H1 (cell line): ENCODE data around the gene TMPRSS3.

Experiments used
- ASH2L ChIP-seq: fragments of 200-600, 300-600 bp; sonication (generic); IDR thresholded peaks from one replicate; pipeline ENCODE4 v1.7.1; 2017; ENCODE audit warnings: low read length
- CBX8 ChIP-seq: fragments of 300-800, 300-1000 bp; sonication (generic); IDR thresholded peaks from 2 replicates; pipeline ENCODE4 v1.7.1; 2016; ENCODE audit warnings: low read depth, low read length, borderline replicate concordance
- CTCF ChIP-seq, 3 experiments: IDR thresholded peaks; 1 replicate in 2 of 3; 2 replicates in 1 of 3; pipeline versions ENCODE4 v1.5.1 to v1.6.1; 2011; ENCODE audit warnings: low read length in 3 of 3, mild to moderate bottlenecking in 3 of 3, inconsistent platforms in 2 of 3, low read depth in 1 of 3, moderate library complexity in 1 of 3; ENCODE audit not compliant: insufficient read depth in 1 of 3; ENCODE audit errors: control extremely low read depth in 1 of 3
- EP300 ChIP-seq, 2 experiments: IDR thresholded peaks; 1 replicate in 1 of 2; 2 replicates in 1 of 2; pipeline ENCODE4 v1.6.1; 2011 to 2012; ENCODE audit warnings: low read depth in 2 of 2, low read length in 2 of 2, mild to moderate bottlenecking in 2 of 2, borderline replicate concordance in 1 of 2, inconsistent platforms in 1 of 2, moderate library complexity in 1 of 2
- EZH2 ChIP-seq: fragments of 200-600 bp; sonication (generic); IDR thresholded peaks from 2 replicates; pipeline ENCODE4 v1.7.1; 2012; ENCODE audit warnings: low read depth, mild to moderate bottlenecking, moderate library complexity, low read length, inconsistent platforms; ENCODE audit not compliant: severe bottlenecking
- GTF2F1 ChIP-seq: IDR thresholded peaks from 2 replicates; pipeline ENCODE4 v1.6.1; 2012; ENCODE audit warnings: low read depth, low read length, improper control_type of control experiment, borderline replicate concordance
- POLR2A ChIP-seq, 2 experiments: IDR thresholded peaks; 1 replicate in 1 of 2; 2 replicates in 1 of 2; pipeline ENCODE4 v1.6.1; 2011; ENCODE audit warnings: low read depth in 2 of 2, low read length in 2 of 2, mild to moderate bottlenecking in 2 of 2; ENCODE audit errors: control extremely low read depth in 1 of 2
- RNF2 ChIP-seq: fragments of 200-900, 300-1000 bp; sonication (generic); IDR thresholded peaks from 2 replicates; pipeline ENCODE4 v1.7.1; 2016; ENCODE audit warnings: borderline replicate concordance, low read depth, mild to moderate bottlenecking, antibody characterized with exemption, low read length; ENCODE audit not compliant: poor library complexity, severe bottlenecking; ENCODE audit errors: missing control alignments
- SP1 ChIP-seq: IDR thresholded peaks from 2 replicates; pipeline ENCODE4 v1.6.1; 2011; ENCODE audit warnings: low read depth, low read length
- SP2 ChIP-seq: IDR thresholded peaks from 2 replicates; pipeline ENCODE4 v1.6.1; 2012; ENCODE audit warnings: mild to moderate bottlenecking, low read length, inconsistent platforms
- SUZ12 ChIP-seq: fragments of 200-600 bp; sonication (generic); IDR thresholded peaks from 2 replicates; pipeline ENCODE4 v1.6.1; 2012; ENCODE audit warnings: mild to moderate bottlenecking, inconsistent platforms, low read length, moderate library complexity, mixed read lengths
- TAF1 ChIP-seq: IDR thresholded peaks from 2 replicates; pipeline ENCODE4 v1.6.1; 2011; ENCODE audit warnings: mild to moderate bottlenecking, low read depth, low read length
- USF2 ChIP-seq: IDR thresholded peaks from 2 replicates; pipeline ENCODE4 v1.6.1; 2011; ENCODE audit warnings: low read length, improper control_type of control experiment
- ZNF274 ChIP-seq: IDR thresholded peaks from 2 replicates; pipeline ENCODE4 v1.7.0; 2012; ENCODE audit warnings: low read length, borderline replicate concordance; ENCODE audit errors: extremely low read depth

GRCh38 chr21:42434884-42435283 is 39.0 kb upstream of the TMPRSS3 start:
- TF ChIP-seq SP2: no peak
- TF ChIP-seq RNF2: no peak
- TF ChIP-seq POLR2A (IDR thresholded peaks at IDR 0.05; ENCODE audit: control extremely low read depth in 1 of 2, low read depth in 2 of 2, low read length in 2 of 2): no peak
- TF ChIP-seq TAF1: no peak
- TF ChIP-seq ZNF274: no peak
- no peak for TF ChIP-seq CTCF (IDR thresholded peaks at IDR 0.05; ENCODE audit: control extremely low read depth in 1 of 3, insufficient read depth in 1 of 3, low read depth in 1 of 3, low read length in 3 of 3)
- TF ChIP-seq EZH2: no peak
- TF ChIP-seq EP300 (IDR thresholded peaks at IDR 0.05; ENCODE audit: borderline replicate concordance in 1 of 2, low read depth in 2 of 2, low read length in 2 of 2): no peak
- TF ChIP-seq SUZ12: no peak
- TF ChIP-seq GTF2F1: no peak
- TF ChIP-seq SP1: no peak
- TF ChIP-seq CBX8: no peak
- TF ChIP-seq USF2: no peak
- no peak for TF ChIP-seq ASH2L
